Endothelial cell of umbilical vein (primary cell): ENCODE data around the gene PEAR1. TPM values are rescaled to one million over a fixed set of nuclear protein-coding genes. Genes with fewer than 3 reads are reported as not detected.

Source experiments
- BruUV-seq: library from RNA; stranded (reverse); fragments of 400-500 nt; replicated peaks from 2 replicates; lab custom pipeline; 2021; lab: Mats Ljungman, UMichigan
- CTCF ChIA-PET: fragments of 300-600, 350-600 bp; sonication (Branson Sonifier 250); formaldehyde crosslinking; loops from one replicate; lab custom pipeline; 2021; ENCODE audit warnings: antibody characterized with exemption, inconsistent platforms; lab: Charles Lee
- POLR2A ChIA-PET: fragments of 300-600, 350-600 bp; sonication (Branson Sonifier 250); formaldehyde crosslinking; loops from one replicate; lab custom pipeline; 2021; ENCODE audit warnings: antibody characterized with exemption, inconsistent platforms; lab: Charles Lee
- DNase-seq: peaks from one replicate; pipeline ENCODE4 v3.0.0-alpha.2; 2011; ENCODE audit warnings: low read depth, low spot score
- FAIRE-seq: peaks from 2 replicates; lab custom pipeline; 2011; peaks lifted over from hg19 to GRCh38; lab: Jason Lieb, UNC
- H2AFZ ChIP-seq: 2 replicates; pipeline ENCODE4 v1.6.0; 2012; ENCODE audit warnings: low read depth, low read length, control low read depth, inconsistent platforms
- H3K27ac ChIP-seq: 2 replicates; pipeline ENCODE4 v1.5.1; 2011; ENCODE audit warnings: low read depth, mild to moderate bottlenecking, control low read depth, low read length, moderate library complexity; ENCODE audit not compliant: insufficient read depth
- H3K27me3 ChIP-seq, 2 experiments: 2 replicates each; pipeline versions ENCODE4 v1.6.0 to v1.6.1; 2011; ENCODE audit warnings: low read length in 2 of 2, mixed read lengths in 1 of 2; ENCODE audit not compliant: control insufficient read depth in 2 of 2, insufficient read depth in 2 of 2
- H3K36me3 ChIP-seq, 2 experiments: 2 replicates in 1 of 2; 3 replicates in 1 of 2; pipeline ENCODE4 v1.5.1; 2011; ENCODE audit warnings: low read length in 2 of 2, mild to moderate bottlenecking in 1 of 2, moderate library complexity in 1 of 2; ENCODE audit not compliant: control insufficient read depth in 2 of 2, insufficient read depth in 2 of 2; ENCODE audit errors: extremely low read depth in 1 of 2
- H3K4me1 ChIP-seq: 3 replicates; pipeline ENCODE4 v1.5.1; 2011; ENCODE audit warnings: mild to moderate bottlenecking, low read length; ENCODE audit not compliant: control insufficient read depth, insufficient read depth; ENCODE audit errors: extremely low read depth
- H3K4me2 ChIP-seq: 2 replicates; pipeline ENCODE4 v1.6.1; 2011; ENCODE audit warnings: low read length, control low read depth, mixed read lengths; ENCODE audit not compliant: insufficient read depth
- H3K4me3 ChIP-seq, 3 experiments: fragments of 200-600 bp in 1 of 3; sonication (generic), shearing (Covaris generic) in 1 of 3; replicated peaks in 1 of 3; 2 replicates each; pipeline ENCODE4 v1.5.1; 2011 to 2016; ENCODE audit warnings: control low read depth in 3 of 3, low read length in 3 of 3, mild to moderate bottlenecking in 2 of 3, inconsistent platforms in 1 of 3, low read depth in 1 of 3, moderate library complexity in 1 of 3; ENCODE audit not compliant: insufficient read depth in 1 of 3
- H3K79me2 ChIP-seq: 2 replicates; pipeline ENCODE4 v1.6.0; 2012; ENCODE audit warnings: low read length, inconsistent platforms; ENCODE audit not compliant: control insufficient read depth, insufficient read depth
- H3K9ac ChIP-seq: replicated peaks from 2 replicates; pipeline ENCODE3; 2011; ENCODE audit warnings: low read length, control low read depth; ENCODE audit not compliant: insufficient read depth; ENCODE audit errors: extremely low read depth
- H3K9me1 ChIP-seq: replicated peaks from 3 replicates; pipeline ENCODE4 v1.6.0; 2011; ENCODE audit warnings: mild to moderate bottlenecking, low read length; ENCODE audit not compliant: control insufficient read depth, insufficient read depth; ENCODE audit errors: extremely low read depth
- H3K9me3 ChIP-seq: replicated peaks from 2 replicates; pipeline ENCODE4 v1.5.1; 2012; ENCODE audit warnings: low read length, inconsistent platforms; ENCODE audit not compliant: control insufficient read depth, insufficient read depth
- H4K20me1 ChIP-seq: replicated peaks from 2 replicates; pipeline ENCODE3; 2011; ENCODE audit warnings: mild to moderate bottlenecking, low read length; ENCODE audit not compliant: control insufficient read depth, insufficient read depth; ENCODE audit errors: extremely low read depth
- EZH2 ChIP-seq: IDR thresholded peaks from 2 replicates; pipeline ENCODE4 v1.6.1; 2012; ENCODE audit warnings: borderline replicate concordance, low read depth, mild to moderate bottlenecking, moderate library complexity, low read length, inconsistent platforms; ENCODE audit not compliant: severe bottlenecking
- JUN ChIP-seq: IDR thresholded peaks from 2 replicates; pipeline ENCODE4 v1.6.1; 2011; ENCODE audit warnings: borderline replicate concordance, low read depth; ENCODE audit not compliant: insufficient read length, insufficient read depth
- POLR2A ChIP-seq: IDR thresholded peaks from 2 replicates; pipeline ENCODE4 v1.6.1; 2012; ENCODE audit warnings: low read depth, mild to moderate bottlenecking, control low read depth, low read length
- POLR2AphosphoS5 ChIP-seq: IDR thresholded peaks from 2 replicates; pipeline ENCODE4 v1.6.1; 2012; ENCODE audit warnings: low read depth, mild to moderate bottlenecking, control low read depth, low read length, moderate library complexity; ENCODE audit not compliant: insufficient read depth
- dilution Hi-C: fragments of 300-500 bp; cut with MboI; formaldehyde crosslinking; loops from one replicate; pipeline ENCODE4 v1.15.0; 2019; ENCODE audit warnings: low sequenced_read_pairs; ENCODE audit not compliant: extremely low pct_ligation_motif_present
- intact Hi-C: fragments of 100-400 bp; cut with micrococcal nuclease; formaldehyde crosslinking; loops from one replicate; pipeline ENCODE4 v1.10.0; 2022
- polyA plus RNA-seq, 4 experiments: library from polyadenylated mRNA; depleted of rRNA in 3 of 4; stranded (reverse) in 3 of 4; unstranded in 1 of 4; fragments of >200 nt; gene quantifications; 2 replicates each; pipeline versions ENCODE4 v1.2.1 to v1.2.3, GENCODE V29; 2011 to 2012; ENCODE audit warnings: missing spikeins in 1 of 4
- total RNA-seq: library from RNA; stranded (reverse); gene quantifications from 2 replicates; pipeline ENCODE4 v1.2.3, GENCODE V29; 2021
- TF ChIP-seq, protein P1 (sequence below): IDR thresholded peaks from 2 replicates; pipeline ENCODE4 v1.6.1; 2011; ENCODE audit not compliant: insufficient read depth, insufficient read length
- TF ChIP-seq, protein P2 (sequence below), 2 donors: IDR thresholded peaks; 1 replicate in 1 of 2; 2 replicates in 1 of 2; pipeline ENCODE4 v1.5.1; 2011; ENCODE audit warnings: low read length in 2 of 2, mild to moderate bottlenecking in 2 of 2, moderate library complexity in 2 of 2, control low read depth in 1 of 2, inconsistent platforms in 1 of 2, low read depth in 1 of 2; ENCODE audit not compliant: insufficient read depth in 1 of 2; ENCODE audit errors: extremely low read depth in 1 of 2

PEAR1 gene
- total and polyA plus RNA-seq, 2 donors (not counting 3 experiments of a cell fraction or from before 2014, with no cell fraction given) = 90.7 to 106 TPM

GRCh38 chr1:156905651-156906050 lies 12.1 kb downstream of the PEAR1 start:
- no TSS peak for BruUV-seq
- H3K9ac ChIP-seq = no peak overlapping the region
- peaks cover 19 to 48% of the 10 kb centered on the region in 2 experiments for H3K36me3 ChIP-seq
- FAIRE-seq (peak; percentile 62), DNase-seq (no peak)
- H3K9me3 ChIP-seq = no peaks in the 10 kb centered on the region
- intact Hi-C loops = no loop called here
- dilution Hi-C loops = no loop called here
- H2AFZ ChIP-seq = no peak overlapping the region
- ChIA-PET CTCF (no interaction called here), POLR2A (no interaction called here)
- H4K20me1 ChIP-seq = no peaks in the 10 kb centered on the region
- H3K27ac ChIP-seq = peak overlapping the region; percentile 10
- H3K9me1 ChIP-seq = no peaks in the 10 kb centered on the region
- H3K4me2 ChIP-seq = no peak overlapping the region
- no peak overlapping the region for H3K4me3 ChIP-seq
- TF ChIP-seq, protein P1, sequence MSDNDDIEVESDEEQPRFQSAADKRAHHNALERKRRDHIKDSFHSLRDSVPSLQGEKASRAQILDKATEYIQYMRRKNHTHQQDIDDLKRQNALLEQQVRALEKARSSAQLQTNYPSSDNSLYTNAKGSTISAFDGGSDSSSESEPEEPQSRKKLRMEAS = no peak
- TF ChIP-seq POLR2A = no peak
- no peak for TF ChIP-seq JUN
- TF ChIP-seq POLR2AphosphoS5 = no peak
- TF ChIP-seq EZH2 = no peak
- TF ChIP-seq, protein P2, sequence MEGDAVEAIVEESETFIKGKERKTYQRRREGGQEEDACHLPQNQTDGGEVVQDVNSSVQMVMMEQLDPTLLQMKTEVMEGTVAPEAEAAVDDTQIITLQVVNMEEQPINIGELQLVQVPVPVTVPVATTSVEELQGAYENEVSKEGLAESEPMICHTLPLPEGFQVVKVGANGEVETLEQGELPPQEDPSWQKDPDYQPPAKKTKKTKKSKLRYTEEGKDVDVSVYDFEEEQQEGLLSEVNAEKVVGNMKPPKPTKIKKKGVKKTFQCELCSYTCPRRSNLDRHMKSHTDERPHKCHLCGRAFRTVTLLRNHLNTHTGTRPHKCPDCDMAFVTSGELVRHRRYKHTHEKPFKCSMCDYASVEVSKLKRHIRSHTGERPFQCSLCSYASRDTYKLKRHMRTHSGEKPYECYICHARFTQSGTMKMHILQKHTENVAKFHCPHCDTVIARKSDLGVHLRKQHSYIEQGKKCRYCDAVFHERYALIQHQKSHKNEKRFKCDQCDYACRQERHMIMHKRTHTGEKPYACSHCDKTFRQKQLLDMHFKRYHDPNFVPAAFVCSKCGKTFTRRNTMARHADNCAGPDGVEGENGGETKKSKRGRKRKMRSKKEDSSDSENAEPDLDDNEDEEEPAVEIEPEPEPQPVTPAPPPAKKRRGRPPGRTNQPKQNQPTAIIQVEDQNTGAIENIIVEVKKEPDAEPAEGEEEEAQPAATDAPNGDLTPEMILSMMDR (IDR thresholded peaks at IDR 0.05; ENCODE audit: extremely low read depth in 1 of 2, insufficient read depth in 1 of 2, low read depth in 1 of 2, low read length in 2 of 2) = no peak
- no peaks in the 10 kb centered on the region for H3K27me3 ChIP-seq
- H3K79me2 ChIP-seq = peaks cover 85% of the 10 kb centered on the region
- peaks cover 64% of the 10 kb centered on the region for H3K4me1 ChIP-seq
